H9 (cell line): ENCODE results near the gene AMELX. TPM values are rescaled to one million over a fixed set of nuclear protein-coding genes. Genes with fewer than 3 reads are reported as not detected.

Experiments used
- DNase-seq: peaks from one replicate; pipeline ENCODE4 v3.0.0-alpha.2; 2017
- H2AFZ ChIP-seq: one replicate; pipeline ENCODE4 v1.6.1; 2013; ENCODE audit warnings: mild to moderate bottlenecking, low read length, control low read depth, moderate library complexity
- H2AK5ac ChIP-seq: 2 replicates; pipeline ENCODE4 v1.6.1; 2013; ENCODE audit warnings: low read length, control low read depth, mixed read lengths; ENCODE audit not compliant: insufficient read length
- H2BK120ac ChIP-seq: one replicate; pipeline ENCODE4 v1.6.1; 2013; ENCODE audit warnings: low read depth, mild to moderate bottlenecking, low read length, control low read depth, inconsistent platforms; ENCODE audit not compliant: poor library complexity, severe bottlenecking
- H2BK12ac ChIP-seq: 2 replicates; pipeline ENCODE4 v1.6.1; 2013; ENCODE audit warnings: low read length, control low read depth, mixed read lengths, low read depth; ENCODE audit not compliant: insufficient read length
- H2BK15ac ChIP-seq: 2 replicates; pipeline ENCODE4 v1.6.1; 2013; ENCODE audit warnings: low read depth, low read length, control low read depth
- H2BK20ac ChIP-seq: one replicate; pipeline ENCODE4 v1.6.1; 2013; ENCODE audit warnings: low read depth, mild to moderate bottlenecking, low read length, control low read depth, inconsistent platforms; ENCODE audit not compliant: poor library complexity, severe bottlenecking
- H2BK5ac ChIP-seq: 2 replicates; pipeline ENCODE4 v1.6.1; 2013; ENCODE audit warnings: low read length, control low read depth, mixed read lengths; ENCODE audit not compliant: insufficient read length
- H3K14ac ChIP-seq: 2 replicates; pipeline ENCODE4 v1.6.1; 2013; ENCODE audit warnings: low read length, control low read depth; ENCODE audit not compliant: insufficient read depth
- H3K18ac ChIP-seq: 2 replicates; pipeline ENCODE4 v1.6.1; 2013; ENCODE audit warnings: low read depth, mild to moderate bottlenecking, mixed read lengths, low read length, control low read depth; ENCODE audit not compliant: insufficient read length
- H3K23ac ChIP-seq: 2 replicates; pipeline ENCODE4 v1.6.1; 2013; ENCODE audit warnings: low read length, control low read depth, mixed read lengths, low read depth; ENCODE audit not compliant: insufficient read length
- H3K23me2 ChIP-seq: 2 replicates; pipeline ENCODE4 v1.6.1; 2013; ENCODE audit warnings: low read depth, mild to moderate bottlenecking, mixed read lengths, low read length, control low read depth; ENCODE audit not compliant: insufficient read length, poor library complexity, severe bottlenecking
- H3K27ac ChIP-seq: 2 replicates; pipeline ENCODE4 v1.5.1; 2013; ENCODE audit warnings: low read length, control low read depth, mixed read lengths, low read depth; ENCODE audit not compliant: insufficient read length
- H3K27me3 ChIP-seq: 2 replicates; pipeline ENCODE4 v1.6.1; 2013; ENCODE audit warnings: low read length, control low read depth, inconsistent platforms; ENCODE audit not compliant: insufficient read depth
- H3K4ac ChIP-seq: 2 replicates; pipeline ENCODE4 v1.6.1; 2013; ENCODE audit warnings: low read depth, mild to moderate bottlenecking, control low read depth, inconsistent platforms, low read length, moderate library complexity
- H3K4me1 ChIP-seq: 2 replicates; pipeline ENCODE4 v1.6.1; 2013; ENCODE audit warnings: low read length, control low read depth, inconsistent platforms; ENCODE audit not compliant: insufficient read depth
- H3K4me2 ChIP-seq: 2 replicates; pipeline ENCODE4 v1.6.1; 2013; ENCODE audit warnings: low read length, control low read depth, mixed read lengths; ENCODE audit not compliant: insufficient read length, insufficient read depth
- H3K56ac ChIP-seq: 2 replicates; pipeline ENCODE4 v1.6.1; 2013; ENCODE audit warnings: low read depth, mild to moderate bottlenecking, mixed read lengths, low read length, control low read depth; ENCODE audit not compliant: insufficient read length
- H3K79me1 ChIP-seq: 2 replicates; pipeline ENCODE4 v1.6.1; 2013; ENCODE audit warnings: low read depth, mild to moderate bottlenecking, moderate library complexity, low read length, control low read depth, inconsistent platforms; ENCODE audit not compliant: insufficient read depth, poor library complexity, severe bottlenecking
- H3K79me2 ChIP-seq: 2 replicates; pipeline ENCODE4 v1.6.1; 2013; ENCODE audit warnings: low read length, control low read depth, inconsistent platforms; ENCODE audit not compliant: insufficient read depth
- H3K9ac ChIP-seq: 2 replicates; pipeline ENCODE4 v1.6.1; 2013; ENCODE audit warnings: low read length, control low read depth, mixed read lengths; ENCODE audit not compliant: insufficient read length; ENCODE audit errors: extremely low read depth
- H3K9me3 ChIP-seq: one replicate; pipeline ENCODE4 v1.6.1; 2013; ENCODE audit warnings: low read depth, low read length, inconsistent platforms; ENCODE audit not compliant: control insufficient read depth
- H3T11ph ChIP-seq: one replicate; pipeline ENCODE4 v1.6.1; 2013; ENCODE audit warnings: mild to moderate bottlenecking, low read length, control low read depth, inconsistent platforms
- H4K20me1 ChIP-seq: one replicate; pipeline ENCODE4 v1.6.1; 2013; ENCODE audit not compliant: control insufficient read depth, insufficient read length, insufficient read depth
- H4K5ac ChIP-seq: 2 replicates; pipeline ENCODE4 v1.6.1; 2013; ENCODE audit warnings: low read depth, mild to moderate bottlenecking, mixed read lengths, low read length, control low read depth; ENCODE audit not compliant: insufficient read length
- H4K8ac ChIP-seq: replicated peaks from 2 replicates; pipeline ENCODE4 v1.6.1; 2013; ENCODE audit warnings: low read length, control low read depth, mixed read lengths, low read depth; ENCODE audit not compliant: insufficient read length
- H4K91ac ChIP-seq: 2 replicates; pipeline ENCODE4 v1.6.1; 2013; ENCODE audit warnings: low read depth, mild to moderate bottlenecking, moderate library complexity, mixed read lengths, low read length, control low read depth; ENCODE audit not compliant: insufficient read length
- H3K27ac Mint-ChIP-seq, 3 experiments: 2 replicates in 2 of 3; 3 replicates in 1 of 3; pipeline ENCODE4 v1.8.0; 2020 to 2021; ENCODE audit warnings: mixed read lengths in 3 of 3, mild to moderate bottlenecking in 1 of 3, moderate library complexity in 1 of 3
- H3K27me3 Mint-ChIP-seq: 2 replicates; pipeline ENCODE4 v1.8.0; 2021; ENCODE audit warnings: low read depth, mild to moderate bottlenecking, moderate library complexity, mixed read lengths
- H3K36me3 Mint-ChIP-seq, 3 experiments: 2 replicates in 2 of 3; 3 replicates in 1 of 3; pipeline ENCODE4 v1.8.0; 2020 to 2021; ENCODE audit warnings: low read depth in 3 of 3, mixed read lengths in 3 of 3; ENCODE audit not compliant: insufficient read depth in 1 of 3
- H3K4me1 Mint-ChIP-seq, 2 experiments: 2 replicates each; pipeline ENCODE4 v1.8.0; 2020; ENCODE audit warnings: mixed read lengths in 2 of 2
- H3K4me3 Mint-ChIP-seq, 2 experiments: 2 replicates in 1 of 2; 3 replicates in 1 of 2; pipeline ENCODE4 v1.8.0; 2020 to 2021; ENCODE audit warnings: mild to moderate bottlenecking in 2 of 2, mixed read lengths in 2 of 2, moderate library complexity in 1 of 2
- H3K9me3 Mint-ChIP-seq, 2 experiments: 2 replicates in 1 of 2; 3 replicates in 1 of 2; pipeline ENCODE4 v1.8.0; 2020; ENCODE audit warnings: mild to moderate bottlenecking in 2 of 2, mixed read lengths in 2 of 2, moderate library complexity in 1 of 2
- WGBS: extraction: QIAGEN DNeasy Blood & Tissue Kit; methylation state at CpG from one replicate; pipeline ENCODE4 v1.1.7; 2013; ENCODE audit warnings: missing lambda C conversion rate, low lambda C conversion rate, mixed read lengths; ENCODE audit not compliant: insufficient read length; ENCODE audit errors: extremely low coverage; 5-methylcytosine and 5-hydroxymethylcytosine counted together
- total RNA-seq: library from RNA; stranded (reverse); gene quantifications from 2 replicates; pipeline ENCODE4 v1.2.1, GENCODE V29; 2021
- TF ChIP-seq, protein P1 (sequence below): fragments of 200-600 bp; sonication (generic); conservative IDR thresholded peaks from 3 replicates; pipeline ENCODE4 v1.8.0; 2021; ENCODE audit warnings: antibody characterized with exemption, mild to moderate bottlenecking

Gene AMELX
- total RNA-seq, 1 experiment from 2014 or later = not detected

DNA sequence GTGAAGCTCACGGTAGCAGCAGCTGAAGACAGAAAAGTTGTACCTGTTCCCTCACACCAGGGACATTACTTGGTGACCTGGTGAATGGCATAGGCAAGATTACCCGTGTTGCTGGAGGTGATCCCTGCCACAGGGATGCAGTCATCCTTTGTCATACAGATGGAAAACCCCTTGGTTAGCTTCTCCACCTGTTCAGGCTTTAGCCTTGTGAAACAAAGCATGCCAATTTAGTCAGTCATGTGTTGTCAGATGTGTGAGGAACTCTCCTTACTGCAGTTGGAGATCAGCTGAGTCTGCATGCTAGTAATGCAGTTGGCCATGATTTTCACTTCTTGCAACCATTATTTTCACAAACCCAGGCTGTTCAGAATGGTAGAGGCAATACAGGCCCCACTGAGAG lies 41.0 kb downstream of the AMELX start:
- peaks cover 62 to 71% of the 10 kb centered on the region in 2 experiments for H3K9me3 Mint-ChIP-seq
- no peaks in the 10 kb centered on the region for H3K4me1 ChIP-seq
- H3T11ph ChIP-seq = no peak overlapping the region
- no peak overlapping the region for H2AK5ac ChIP-seq
- WGBS = no CpG with 5 or more reads among the region's 2 CpGs
- peaks cover 5% of the 10 kb centered on the region for H3K27me3 Mint-ChIP-seq
- H4K20me1 ChIP-seq = no peaks in the 10 kb centered on the region
- no peak overlapping the region for H2BK20ac ChIP-seq
- no peaks in the 10 kb centered on the region for H3K79me1 ChIP-seq
- peaks cover 0 to 2% (median 0%) of the 10 kb centered on the region in 3 experiments; a peak in 3 of 7 replicates for H3K36me3 Mint-ChIP-seq
- H3K27ac Mint-ChIP-seq = no peak overlapping the region
- H2AFZ ChIP-seq = no peak overlapping the region
- H2BK15ac ChIP-seq = no peak overlapping the region
- no peak overlapping the region for H3K18ac ChIP-seq
- H3K4me2 ChIP-seq = no peak overlapping the region
- H2BK5ac ChIP-seq = no peak overlapping the region
- no peaks in the 10 kb centered on the region for H3K79me2 ChIP-seq
- no peak for DNase-seq
- peaks cover 12% of the 10 kb centered on the region for H3K9me3 ChIP-seq
- no peaks in the 10 kb centered on the region for H3K4me1 Mint-ChIP-seq
- H3K56ac ChIP-seq = no peak overlapping the region
- TF ChIP-seq, protein P1, sequence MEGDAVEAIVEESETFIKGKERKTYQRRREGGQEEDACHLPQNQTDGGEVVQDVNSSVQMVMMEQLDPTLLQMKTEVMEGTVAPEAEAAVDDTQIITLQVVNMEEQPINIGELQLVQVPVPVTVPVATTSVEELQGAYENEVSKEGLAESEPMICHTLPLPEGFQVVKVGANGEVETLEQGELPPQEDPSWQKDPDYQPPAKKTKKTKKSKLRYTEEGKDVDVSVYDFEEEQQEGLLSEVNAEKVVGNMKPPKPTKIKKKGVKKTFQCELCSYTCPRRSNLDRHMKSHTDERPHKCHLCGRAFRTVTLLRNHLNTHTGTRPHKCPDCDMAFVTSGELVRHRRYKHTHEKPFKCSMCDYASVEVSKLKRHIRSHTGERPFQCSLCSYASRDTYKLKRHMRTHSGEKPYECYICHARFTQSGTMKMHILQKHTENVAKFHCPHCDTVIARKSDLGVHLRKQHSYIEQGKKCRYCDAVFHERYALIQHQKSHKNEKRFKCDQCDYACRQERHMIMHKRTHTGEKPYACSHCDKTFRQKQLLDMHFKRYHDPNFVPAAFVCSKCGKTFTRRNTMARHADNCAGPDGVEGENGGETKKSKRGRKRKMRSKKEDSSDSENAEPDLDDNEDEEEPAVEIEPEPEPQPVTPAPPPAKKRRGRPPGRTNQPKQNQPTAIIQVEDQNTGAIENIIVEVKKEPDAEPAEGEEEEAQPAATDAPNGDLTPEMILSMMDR = no peak
- no peak overlapping the region for H3K4me3 Mint-ChIP-seq
- H2BK120ac ChIP-seq = no peak overlapping the region
- no peak overlapping the region for H3K23ac ChIP-seq
- no peak overlapping the region for H3K9ac ChIP-seq
- H4K91ac ChIP-seq = no peak overlapping the region
- no peak overlapping the region for H3K14ac ChIP-seq
- no peak overlapping the region for H2BK12ac ChIP-seq
- H3K27ac ChIP-seq = no peak overlapping the region
- H4K8ac ChIP-seq = no peak overlapping the region
- H3K23me2 ChIP-seq = no peaks in the 10 kb centered on the region
- no peak overlapping the region for H3K4ac ChIP-seq
- no peaks in the 10 kb centered on the region for H3K27me3 ChIP-seq
- H4K5ac ChIP-seq = no peak overlapping the region
